Lower leg skin (tissue), 3 donors: ENCODE measurements around the gene CDX1.

Experiments used
- CTCF ChIP-seq, 3 donors: fragments of 450-650 bp; IDR thresholded peaks; one replicate each; pipeline ENCODE4 v1.5.1; 2016; ENCODE audit warnings: antibody characterized with exemption in 3 of 3, mild to moderate bottlenecking in 3 of 3, moderate library complexity in 2 of 3
- POLR2A ChIP-seq, 2 donors: fragments of 450-650 bp; IDR thresholded peaks; one replicate each; pipeline ENCODE4 v1.6.1; 2016 to 2017; ENCODE audit warnings: antibody characterized with exemption in 2 of 2, mild to moderate bottlenecking in 1 of 2, moderate library complexity in 1 of 2

- no peak for TF ChIP-seq POLR2A (IDR thresholded peaks at IDR 0.05)
- no peak for TF ChIP-seq CTCF (IDR thresholded peaks at IDR 0.05)
These were observed 44.4 kb upstream of the CDX1 start for GRCh38 chr5:150122158-150122510.
